Measurements from ENCODE around the gene ERCC6. TPM values are rescaled to one million over a fixed set of nuclear protein-coding genes. Genes with fewer than 3 reads are reported as not detected.

ERCC6 gene
- total RNA-seq, 1 experiment from 2014 or later: 25.7 TPM

DNA sequence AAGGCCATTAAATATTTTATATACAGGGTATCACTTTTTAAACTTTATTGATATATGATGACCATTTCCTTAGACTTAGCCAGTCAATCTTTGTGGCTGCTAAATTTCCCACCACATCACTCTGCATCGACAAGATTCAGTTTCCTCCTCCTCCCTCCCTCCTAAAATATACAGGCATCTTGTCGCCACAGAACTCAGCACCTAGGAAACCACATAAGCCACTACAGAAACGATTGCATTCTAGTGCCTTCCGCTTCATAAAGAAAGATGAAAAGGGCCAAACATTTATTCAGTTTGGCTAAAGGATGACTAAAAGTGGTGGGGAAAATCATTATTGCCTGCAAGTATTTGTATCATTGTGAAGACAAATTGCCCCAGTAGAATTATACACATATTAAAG lies 30.7 kb downstream of the ERCC6 start:
- intact Hi-C loops (cut with micrococcal nuclease; ENCODE audit: unreplicated experiment): no loop called here
- no peaks in the 10 kb centered on the region for H3K9me3 Mint-ChIP-seq (ENCODE audit: low read depth, unreplicated experiment)
- H3K27me3 Mint-ChIP-seq (ENCODE audit: unreplicated experiment): no peaks in the 10 kb centered on the region
- TF ChIP-seq, protein P1, sequence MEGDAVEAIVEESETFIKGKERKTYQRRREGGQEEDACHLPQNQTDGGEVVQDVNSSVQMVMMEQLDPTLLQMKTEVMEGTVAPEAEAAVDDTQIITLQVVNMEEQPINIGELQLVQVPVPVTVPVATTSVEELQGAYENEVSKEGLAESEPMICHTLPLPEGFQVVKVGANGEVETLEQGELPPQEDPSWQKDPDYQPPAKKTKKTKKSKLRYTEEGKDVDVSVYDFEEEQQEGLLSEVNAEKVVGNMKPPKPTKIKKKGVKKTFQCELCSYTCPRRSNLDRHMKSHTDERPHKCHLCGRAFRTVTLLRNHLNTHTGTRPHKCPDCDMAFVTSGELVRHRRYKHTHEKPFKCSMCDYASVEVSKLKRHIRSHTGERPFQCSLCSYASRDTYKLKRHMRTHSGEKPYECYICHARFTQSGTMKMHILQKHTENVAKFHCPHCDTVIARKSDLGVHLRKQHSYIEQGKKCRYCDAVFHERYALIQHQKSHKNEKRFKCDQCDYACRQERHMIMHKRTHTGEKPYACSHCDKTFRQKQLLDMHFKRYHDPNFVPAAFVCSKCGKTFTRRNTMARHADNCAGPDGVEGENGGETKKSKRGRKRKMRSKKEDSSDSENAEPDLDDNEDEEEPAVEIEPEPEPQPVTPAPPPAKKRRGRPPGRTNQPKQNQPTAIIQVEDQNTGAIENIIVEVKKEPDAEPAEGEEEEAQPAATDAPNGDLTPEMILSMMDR (IDR thresholded peaks at IDR 0.05; ENCODE audit: unreplicated experiment): no peak
- CTCF ChIA-PET: interaction anchor here (1.0 kb wide), 1 partner anchor 101 kb away, joined by 4 read pairs; no protein-coding TSS in a partner anchor
- H3K4me3 Mint-ChIP-seq (ENCODE audit: low read depth, unreplicated experiment): no peak overlapping the region
- H3K36me3 Mint-ChIP-seq (ENCODE audit: insufficient read depth, unreplicated experiment): no peaks in the 10 kb centered on the region
- H3K4me1 Mint-ChIP-seq (ENCODE audit: low read depth, unreplicated experiment): peaks cover 8% of the 10 kb centered on the region
- no TSS peak for BruUV-seq (replicated peaks)
- no peak overlapping the region for H3K27ac Mint-ChIP-seq (ENCODE audit: unreplicated experiment)
- no peak for DNase-seq

DNA sequence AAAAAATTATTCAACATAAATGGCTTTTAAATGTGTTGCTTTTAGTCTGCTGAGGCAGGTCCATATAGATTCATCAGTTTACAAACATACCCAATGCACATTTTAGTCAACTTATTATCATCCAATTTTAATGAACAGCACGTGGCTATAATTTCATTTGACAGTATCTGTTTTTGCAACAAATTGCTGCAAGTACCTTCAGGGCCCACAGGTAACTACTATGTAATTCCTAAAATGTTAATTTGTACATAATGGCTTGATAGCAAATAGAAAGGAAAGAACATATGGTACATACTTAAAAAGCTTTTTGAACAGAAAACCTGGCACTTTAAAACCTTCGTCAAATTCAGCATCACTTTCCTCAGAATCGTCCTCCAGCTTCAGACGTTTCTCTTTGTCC lies 33.3 kb downstream of the ERCC6 start:
- H3K4me3 Mint-ChIP-seq (ENCODE audit: low read depth, unreplicated experiment): no peak overlapping the region
- no peak overlapping the region for H3K27ac Mint-ChIP-seq (ENCODE audit: unreplicated experiment)
- no peaks in the 10 kb centered on the region for H3K4me1 Mint-ChIP-seq (ENCODE audit: low read depth, unreplicated experiment)
- TF ChIP-seq, protein P1 (IDR thresholded peaks at IDR 0.05; ENCODE audit: unreplicated experiment): no peak
- H3K9me3 Mint-ChIP-seq (ENCODE audit: low read depth, unreplicated experiment): no peaks in the 10 kb centered on the region
- no peak for DNase-seq
- no TSS peak for BruUV-seq (replicated peaks)
- intact Hi-C loops (cut with micrococcal nuclease; ENCODE audit: unreplicated experiment): no loop called here
- no peaks in the 10 kb centered on the region for H3K27me3 Mint-ChIP-seq (ENCODE audit: unreplicated experiment)
- CTCF ChIA-PET: no interaction called here
- H3K36me3 Mint-ChIP-seq (ENCODE audit: insufficient read depth, unreplicated experiment): no peaks in the 10 kb centered on the region

DNA sequence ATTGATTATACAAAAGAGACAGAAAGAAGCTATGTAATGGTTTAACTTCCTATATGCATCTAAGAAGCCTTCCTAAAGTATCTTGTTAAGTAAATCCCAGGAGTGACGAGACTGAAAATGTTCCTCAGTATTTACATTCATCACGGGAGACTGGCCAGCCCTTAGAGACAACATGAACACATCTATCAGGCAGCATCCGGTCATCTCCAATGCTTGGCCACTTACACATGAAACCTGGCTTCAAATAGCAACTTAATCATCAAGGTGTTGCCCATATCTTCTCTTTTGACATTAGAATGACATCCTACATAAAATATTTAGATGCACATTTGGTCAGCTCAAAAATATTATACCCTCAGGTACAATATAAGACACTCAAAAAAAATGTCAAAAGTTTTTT lies 33.8 kb downstream of the ERCC6 start:
- CTCF ChIA-PET: no interaction called here
- H3K9me3 Mint-ChIP-seq (ENCODE audit: low read depth, unreplicated experiment): no peaks in the 10 kb centered on the region
- no peaks in the 10 kb centered on the region for H3K4me1 Mint-ChIP-seq (ENCODE audit: low read depth, unreplicated experiment)
- H3K27me3 Mint-ChIP-seq (ENCODE audit: unreplicated experiment): no peaks in the 10 kb centered on the region
- DNase-seq: no peak
- no TSS peak for BruUV-seq (replicated peaks)
- no peaks in the 10 kb centered on the region for H3K36me3 Mint-ChIP-seq (ENCODE audit: insufficient read depth, unreplicated experiment)
- intact Hi-C loops (cut with micrococcal nuclease; ENCODE audit: unreplicated experiment): no loop called here
- TF ChIP-seq, protein P1 (IDR thresholded peaks at IDR 0.05; ENCODE audit: unreplicated experiment): no peak
- H3K4me3 Mint-ChIP-seq (ENCODE audit: low read depth, unreplicated experiment): no peak overlapping the region
- H3K27ac Mint-ChIP-seq (ENCODE audit: unreplicated experiment): no peak overlapping the region

DNA sequence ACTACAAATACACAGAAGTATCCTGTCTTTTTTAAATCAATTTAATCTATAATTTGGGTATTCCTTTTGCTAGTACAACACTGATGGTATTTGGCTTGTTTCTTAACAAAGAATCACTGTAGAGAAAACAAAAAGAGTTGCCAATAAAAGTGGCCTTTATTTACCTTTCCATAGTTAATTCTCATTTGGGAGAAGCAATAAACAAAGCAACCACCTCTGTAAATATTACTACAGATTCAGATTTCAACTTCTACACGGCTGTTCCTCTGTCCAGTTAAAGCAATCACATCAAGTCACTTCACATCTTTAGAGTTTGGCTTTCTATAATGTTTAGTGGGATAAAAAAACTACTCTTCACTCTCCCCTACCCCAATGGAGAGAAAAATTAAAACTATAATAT lies 34.4 kb downstream of the ERCC6 start:
- Mint-ChIP-seq H3K9me3 (ENCODE audit: low read depth, unreplicated experiment) (no peaks in the 10 kb centered on the region), H3K36me3 (ENCODE audit: insufficient read depth, unreplicated experiment) (no peaks in the 10 kb centered on the region), H3K4me1 (ENCODE audit: low read depth, unreplicated experiment) (no peaks in the 10 kb centered on the region), H3K27ac (ENCODE audit: unreplicated experiment) (no peak overlapping the region), H3K4me3 (ENCODE audit: low read depth, unreplicated experiment) (no peak overlapping the region), H3K27me3 (ENCODE audit: unreplicated experiment) (no peaks in the 10 kb centered on the region)
- TF ChIP-seq, protein P1 (IDR thresholded peaks at IDR 0.05; ENCODE audit: unreplicated experiment): no peak
- no TSS peak for BruUV-seq (replicated peaks)
- intact Hi-C loops (cut with micrococcal nuclease; ENCODE audit: unreplicated experiment): no loop called here
- CTCF ChIA-PET: no interaction called here
- DNase-seq: no peak
